Suprapubic skin (tissue), 4 donors: Measurements from ENCODE around the gene SLC2A9.

Experiments
- POLR2A ChIP-seq, 2 donors: fragments of 450-650 bp; IDR thresholded peaks; one replicate each; pipeline ENCODE4 v1.6.1; 2017; ENCODE audit warnings: antibody characterized with exemption in 2 of 2, mild to moderate bottlenecking in 2 of 2, moderate library complexity in 2 of 2
- POLR2AphosphoS5 ChIP-seq, 3 donors: sonication (generic); formaldehyde crosslinking; IDR thresholded peaks; one replicate each; pipeline ENCODE4 v1.6.1; 2017; ENCODE audit warnings: antibody characterized with exemption in 3 of 3
- TF ChIP-seq, protein P1 (sequence below), 2 donors: fragments of 200-600 bp in 1 of 2; fragments of 450-650 bp in 1 of 2; sonication (generic) in 1 of 2; IDR thresholded peaks; one replicate each; pipeline ENCODE4 v1.5.1; 2016 to 2019; ENCODE audit warnings: antibody characterized with exemption in 2 of 2, mild to moderate bottlenecking in 1 of 2, moderate library complexity in 1 of 2

DNA sequence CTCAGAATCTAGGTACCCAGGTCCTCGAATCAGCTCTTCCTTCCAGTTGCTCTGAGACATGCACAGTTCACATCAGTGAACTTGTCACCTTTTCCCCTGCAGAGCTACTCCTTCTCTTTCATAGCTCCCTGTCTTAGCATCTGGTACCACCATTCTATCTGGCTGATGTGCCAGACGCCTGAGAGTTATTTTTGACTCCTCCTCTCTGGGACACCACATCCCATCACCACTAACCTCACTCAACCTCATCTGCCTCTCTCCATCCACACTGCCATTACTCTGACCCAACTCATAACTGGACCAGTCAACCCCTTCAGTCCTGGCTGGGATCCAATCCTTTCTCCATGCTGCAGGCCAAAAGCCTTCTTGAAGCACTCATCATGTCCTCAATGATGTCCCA is 44.5 kb downstream of the SLC2A9 start:
- TF ChIP-seq POLR2AphosphoS5 (IDR thresholded peaks at IDR 0.05) (no peak), POLR2A (IDR thresholded peaks at IDR 0.05) (no peak)
- TF ChIP-seq, protein P1, sequence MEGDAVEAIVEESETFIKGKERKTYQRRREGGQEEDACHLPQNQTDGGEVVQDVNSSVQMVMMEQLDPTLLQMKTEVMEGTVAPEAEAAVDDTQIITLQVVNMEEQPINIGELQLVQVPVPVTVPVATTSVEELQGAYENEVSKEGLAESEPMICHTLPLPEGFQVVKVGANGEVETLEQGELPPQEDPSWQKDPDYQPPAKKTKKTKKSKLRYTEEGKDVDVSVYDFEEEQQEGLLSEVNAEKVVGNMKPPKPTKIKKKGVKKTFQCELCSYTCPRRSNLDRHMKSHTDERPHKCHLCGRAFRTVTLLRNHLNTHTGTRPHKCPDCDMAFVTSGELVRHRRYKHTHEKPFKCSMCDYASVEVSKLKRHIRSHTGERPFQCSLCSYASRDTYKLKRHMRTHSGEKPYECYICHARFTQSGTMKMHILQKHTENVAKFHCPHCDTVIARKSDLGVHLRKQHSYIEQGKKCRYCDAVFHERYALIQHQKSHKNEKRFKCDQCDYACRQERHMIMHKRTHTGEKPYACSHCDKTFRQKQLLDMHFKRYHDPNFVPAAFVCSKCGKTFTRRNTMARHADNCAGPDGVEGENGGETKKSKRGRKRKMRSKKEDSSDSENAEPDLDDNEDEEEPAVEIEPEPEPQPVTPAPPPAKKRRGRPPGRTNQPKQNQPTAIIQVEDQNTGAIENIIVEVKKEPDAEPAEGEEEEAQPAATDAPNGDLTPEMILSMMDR (IDR thresholded peaks at IDR 0.05): no peak
